GM18508 (cell line): Measurements from ENCODE around the gene FMN2.

Source experiments
- ATAC-seq: cut with Tn5 transposase; IDR thresholded peaks from one replicate; pipeline ENCODE4 v1.9.1; 2021; ENCODE audit warnings: moderate number of reproducible peaks; ENCODE audit not compliant: insufficient read depth, unreplicated experiment

FMN2 gene

DNA sequence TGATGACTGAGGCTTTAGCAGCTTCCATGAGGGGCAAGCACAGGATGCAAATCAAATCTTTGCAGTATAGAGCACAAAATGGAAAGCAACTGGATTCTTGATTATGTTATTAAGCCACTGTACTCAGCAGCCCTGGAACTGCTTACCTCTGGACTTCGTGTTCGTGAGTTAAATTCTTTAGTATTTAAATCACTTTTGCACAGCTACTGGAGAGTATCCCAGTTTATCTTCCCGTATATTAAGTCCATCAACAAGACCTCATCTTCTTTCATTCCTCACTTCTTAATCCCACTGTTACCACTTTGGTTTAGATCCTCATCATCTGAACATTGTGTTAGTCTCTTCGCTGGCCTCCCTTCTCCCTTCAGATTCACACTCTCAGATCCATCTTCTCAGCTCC, 411.4 kb downstream of the FMN2 start:
- ATAC-seq: no peak

DNA sequence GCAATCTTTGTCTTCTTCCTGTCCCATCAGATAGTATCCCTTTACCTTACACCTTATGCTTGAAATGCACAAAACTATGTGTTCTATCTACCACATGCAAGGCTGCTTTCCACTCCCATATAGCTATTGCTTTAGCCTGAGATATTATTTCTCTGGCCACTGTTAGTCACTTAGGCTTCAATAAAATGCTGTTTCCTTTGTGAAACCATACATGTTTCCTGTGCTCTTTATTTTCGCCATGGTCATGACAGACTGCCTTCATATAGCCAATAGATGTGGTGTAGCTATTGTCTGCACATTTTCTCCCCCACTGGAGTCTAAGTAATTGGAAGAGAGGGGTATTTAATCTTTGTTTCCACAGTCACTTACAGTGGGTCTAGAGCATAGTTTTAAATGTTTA, 411.9 kb downstream of the FMN2 start:
- no peak for ATAC-seq

DNA sequence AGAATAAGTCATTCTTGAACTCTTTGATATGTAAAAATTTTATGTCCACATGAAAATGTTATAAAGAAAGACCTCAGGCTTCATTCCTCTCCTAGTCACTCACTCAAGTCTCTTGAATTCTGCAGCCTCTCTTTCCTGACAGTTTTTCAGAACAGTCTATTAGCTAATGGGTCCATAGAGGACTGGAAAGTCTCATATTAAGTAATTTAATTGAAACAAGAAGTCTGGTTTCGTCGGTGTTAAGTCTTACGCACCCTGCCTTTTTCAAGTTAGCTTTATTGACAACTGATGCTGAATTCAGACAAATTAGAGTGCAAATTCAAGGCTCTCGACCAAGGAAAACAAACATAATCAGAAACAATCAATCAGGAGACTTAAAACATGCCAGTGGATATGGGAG, 414.5 kb downstream of the FMN2 start:
- no peak for ATAC-seq

DNA sequence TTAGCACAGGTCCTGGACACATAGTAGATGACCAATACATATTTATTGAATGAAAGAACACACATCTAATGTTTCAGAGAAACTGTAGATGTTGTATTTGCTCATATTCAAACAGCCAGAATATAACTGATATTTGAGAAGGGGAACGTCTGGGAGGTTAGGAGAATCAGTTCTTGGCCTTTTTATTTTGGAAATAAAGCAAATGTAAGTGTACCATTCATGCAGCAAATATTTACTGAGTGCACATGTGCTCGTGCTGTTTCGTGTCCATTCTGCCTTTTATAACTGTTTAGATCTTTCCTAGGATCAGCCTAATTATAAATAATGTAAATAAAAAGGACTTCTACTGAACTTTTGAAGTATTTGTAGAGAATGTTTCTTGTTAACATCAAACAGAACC, 416.5 kb downstream of the FMN2 start:
- ATAC-seq: no peak

DNA sequence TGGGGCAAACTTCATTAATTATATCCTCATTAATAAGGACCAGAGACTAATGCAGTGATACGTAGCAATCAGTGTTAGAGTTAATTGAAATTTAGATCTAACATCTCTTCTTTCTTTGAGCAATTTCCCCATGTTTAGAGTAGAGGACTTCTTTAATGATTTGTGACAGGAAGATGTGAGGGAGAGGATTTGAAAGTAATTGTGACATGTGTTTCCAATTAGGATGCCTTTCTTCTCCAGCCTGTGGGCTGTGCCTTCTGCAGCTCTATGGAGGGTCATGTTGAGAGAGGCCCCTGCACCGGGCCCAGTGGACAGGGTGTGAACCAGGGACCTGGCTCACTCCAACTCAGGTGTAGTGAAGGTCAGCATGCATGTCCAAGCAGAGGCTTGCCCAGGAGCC, 417.3 kb downstream of the FMN2 start:
- ATAC-seq: no peak

DNA sequence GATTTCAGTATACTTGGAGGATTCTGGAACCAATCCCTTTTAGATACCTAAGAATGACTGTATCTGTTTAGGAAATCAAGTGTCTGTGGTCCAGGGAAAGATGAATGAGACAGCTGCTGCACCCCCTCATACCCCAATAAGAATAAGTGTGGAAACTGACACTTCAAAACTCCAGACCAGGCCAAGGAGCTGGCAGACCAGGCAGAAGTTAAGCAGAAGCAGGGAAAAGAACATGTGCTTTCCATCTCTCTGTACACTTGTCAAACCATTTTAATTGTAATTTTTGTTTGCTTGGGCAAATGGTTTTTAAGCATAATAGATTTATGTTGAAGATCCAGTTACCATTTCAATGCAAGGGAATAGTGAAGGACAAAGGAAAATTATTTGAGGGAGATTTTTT, 420.1 kb downstream of the FMN2 start:
- no peak for ATAC-seq

DNA sequence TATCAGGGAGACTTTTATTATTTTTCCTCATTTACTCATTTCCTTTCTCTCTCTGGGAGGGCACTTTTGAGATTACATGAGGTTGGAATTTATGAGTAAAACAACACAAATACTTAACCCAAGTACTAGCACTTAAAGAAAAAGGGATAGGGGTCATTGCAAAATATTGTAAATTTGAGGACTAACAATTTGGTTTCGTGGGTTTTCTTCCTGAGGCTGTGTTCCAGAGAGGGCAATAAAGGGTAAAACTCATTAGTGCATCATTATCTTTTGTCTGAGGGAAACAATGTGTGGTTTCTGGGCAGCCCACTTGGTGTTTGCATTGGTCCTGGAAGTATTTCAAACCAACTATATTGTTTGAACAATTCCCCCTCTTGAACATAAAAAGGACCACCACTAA, 423.8 kb downstream of the FMN2 start:
- ATAC-seq: no peak

DNA sequence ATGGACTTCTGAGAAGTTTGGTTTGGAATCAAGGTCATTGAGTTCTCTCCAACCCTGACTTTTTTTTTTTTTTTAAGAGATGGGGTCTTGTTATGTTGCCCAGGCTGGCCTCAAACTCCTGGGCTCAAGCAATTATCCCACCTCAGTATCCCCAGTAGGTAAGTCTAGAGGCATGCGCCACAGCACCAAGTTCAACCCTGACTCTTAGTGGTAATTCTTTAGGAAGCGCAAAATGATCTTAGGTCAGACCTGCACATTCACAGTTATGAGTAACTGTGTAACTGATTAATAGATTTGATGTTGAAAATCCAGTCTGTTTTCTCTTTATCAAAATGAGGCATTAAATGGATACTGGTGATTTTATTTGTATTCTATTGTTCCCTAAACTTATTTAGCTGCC, 424.4 kb downstream of the FMN2 start:
- ATAC-seq: no peak

DNA sequence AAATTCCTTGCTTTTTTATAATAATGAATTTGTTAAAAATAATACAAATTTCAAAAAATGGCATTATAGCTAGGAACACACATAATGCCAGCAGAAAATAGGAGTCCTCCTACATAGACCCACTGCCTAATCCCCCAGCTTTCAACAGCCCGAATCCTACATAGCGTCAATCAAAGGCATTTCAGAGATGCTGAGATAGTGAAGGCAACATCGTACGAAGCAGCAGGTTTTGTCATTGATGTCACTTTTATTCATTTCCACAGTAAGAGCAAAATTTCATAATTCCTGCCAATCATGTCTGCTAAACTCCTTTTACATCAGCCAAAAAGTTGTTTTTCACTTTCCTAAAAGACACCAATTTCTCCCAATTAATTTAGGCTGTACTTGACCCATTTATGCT, 426.2 kb downstream of the FMN2 start:
- no peak for ATAC-seq

DNA sequence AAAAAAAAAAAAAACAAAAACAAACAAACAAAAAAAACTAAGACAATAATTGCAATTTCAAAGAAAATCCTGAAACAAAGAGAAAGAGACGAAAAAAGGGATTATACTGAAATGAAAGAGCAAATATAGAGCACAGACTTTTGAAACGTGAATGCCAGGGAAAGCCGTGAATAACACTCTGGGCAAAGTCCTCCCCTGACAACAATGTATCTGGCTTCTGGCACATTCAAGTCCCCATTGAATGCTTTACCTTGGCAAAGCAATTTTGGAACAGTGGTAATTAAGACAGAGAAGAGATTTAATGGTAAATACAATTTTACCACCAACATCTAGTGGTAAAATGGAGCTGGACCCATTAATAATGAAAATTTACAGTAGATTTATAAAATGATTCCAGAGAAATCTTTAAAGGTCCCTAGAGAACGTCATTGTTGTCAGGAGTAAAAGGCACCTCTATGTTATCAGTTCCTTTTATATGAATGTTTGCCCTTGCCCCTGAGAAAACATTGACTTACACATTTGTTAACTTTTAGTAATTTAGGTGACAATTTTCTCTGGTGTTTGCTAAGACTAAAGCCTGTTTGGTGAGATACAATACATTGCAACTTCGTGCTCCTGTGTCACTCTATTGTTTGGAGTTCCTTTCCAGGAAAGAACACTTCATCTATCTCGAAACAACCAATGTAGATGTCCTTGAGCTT, 430.6 kb downstream of the FMN2 start:
- no peak for ATAC-seq

DNA sequence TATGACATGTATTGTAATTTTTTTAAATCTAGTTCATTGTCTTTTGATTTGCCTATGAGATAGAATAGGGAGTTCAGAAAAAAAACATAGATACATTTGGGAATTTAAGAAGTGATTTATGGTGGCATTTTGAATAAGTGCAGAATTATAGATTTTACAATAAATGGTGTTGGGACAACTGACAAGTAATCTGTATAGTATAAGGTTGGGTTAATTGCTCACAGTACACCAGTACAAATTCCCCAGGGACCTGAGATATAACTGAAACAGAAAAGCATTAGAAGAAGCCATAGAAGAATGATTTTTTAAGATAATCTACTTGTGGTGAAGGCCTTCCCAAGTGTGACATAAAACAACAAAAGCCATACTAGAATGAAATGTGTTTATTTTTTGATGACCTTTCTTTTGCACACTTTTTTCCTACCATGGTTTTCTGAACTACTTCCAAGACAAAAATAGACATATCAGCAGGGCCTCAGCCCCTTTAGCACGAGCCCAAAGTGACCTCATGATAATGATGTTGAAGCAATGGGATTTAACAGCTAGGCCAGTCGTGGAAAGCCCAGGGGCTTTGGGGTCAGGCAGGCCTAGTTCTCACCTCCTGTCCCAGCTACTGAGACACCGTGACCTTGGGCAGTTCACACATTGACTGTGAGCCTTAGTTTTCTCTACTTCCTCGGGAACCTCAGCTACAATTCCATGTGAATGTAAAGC, 432.8 kb downstream of the FMN2 start:
- ATAC-seq: no peak
